H9 (cell line): ENCODE data around the gene UNC50. TPM values are rescaled to one million over a fixed set of nuclear protein-coding genes. Genes with fewer than 3 reads are reported as not detected.

Experiments used
- DNase-seq: peaks from one replicate; pipeline ENCODE4 v3.0.0-alpha.2; 2017
- H2AFZ ChIP-seq: one replicate; pipeline ENCODE4 v1.6.1; 2013; ENCODE audit warnings: mild to moderate bottlenecking, low read length, control low read depth, moderate library complexity
- H2AK5ac ChIP-seq: 2 replicates; pipeline ENCODE4 v1.6.1; 2013; ENCODE audit warnings: low read length, control low read depth, mixed read lengths; ENCODE audit not compliant: insufficient read length
- H2BK120ac ChIP-seq: one replicate; pipeline ENCODE4 v1.6.1; 2013; ENCODE audit warnings: low read depth, mild to moderate bottlenecking, low read length, control low read depth, inconsistent platforms; ENCODE audit not compliant: poor library complexity, severe bottlenecking
- H2BK12ac ChIP-seq: 2 replicates; pipeline ENCODE4 v1.6.1; 2013; ENCODE audit warnings: low read length, control low read depth, mixed read lengths, low read depth; ENCODE audit not compliant: insufficient read length
- H2BK15ac ChIP-seq: 2 replicates; pipeline ENCODE4 v1.6.1; 2013; ENCODE audit warnings: low read depth, low read length, control low read depth
- H2BK20ac ChIP-seq: one replicate; pipeline ENCODE4 v1.6.1; 2013; ENCODE audit warnings: low read depth, mild to moderate bottlenecking, low read length, control low read depth, inconsistent platforms; ENCODE audit not compliant: poor library complexity, severe bottlenecking
- H2BK5ac ChIP-seq: 2 replicates; pipeline ENCODE4 v1.6.1; 2013; ENCODE audit warnings: low read length, control low read depth, mixed read lengths; ENCODE audit not compliant: insufficient read length
- H3K14ac ChIP-seq: 2 replicates; pipeline ENCODE4 v1.6.1; 2013; ENCODE audit warnings: low read length, control low read depth; ENCODE audit not compliant: insufficient read depth
- H3K18ac ChIP-seq: 2 replicates; pipeline ENCODE4 v1.6.1; 2013; ENCODE audit warnings: low read depth, mild to moderate bottlenecking, mixed read lengths, low read length, control low read depth; ENCODE audit not compliant: insufficient read length
- H3K23ac ChIP-seq: 2 replicates; pipeline ENCODE4 v1.6.1; 2013; ENCODE audit warnings: low read length, control low read depth, mixed read lengths, low read depth; ENCODE audit not compliant: insufficient read length
- H3K23me2 ChIP-seq: 2 replicates; pipeline ENCODE4 v1.6.1; 2013; ENCODE audit warnings: low read depth, mild to moderate bottlenecking, mixed read lengths, low read length, control low read depth; ENCODE audit not compliant: insufficient read length, poor library complexity, severe bottlenecking
- H3K27ac ChIP-seq: 2 replicates; pipeline ENCODE4 v1.5.1; 2013; ENCODE audit warnings: low read length, control low read depth, mixed read lengths, low read depth; ENCODE audit not compliant: insufficient read length
- H3K27me3 ChIP-seq: 2 replicates; pipeline ENCODE4 v1.6.1; 2013; ENCODE audit warnings: low read length, control low read depth, inconsistent platforms; ENCODE audit not compliant: insufficient read depth
- H3K4ac ChIP-seq: 2 replicates; pipeline ENCODE4 v1.6.1; 2013; ENCODE audit warnings: low read depth, mild to moderate bottlenecking, control low read depth, inconsistent platforms, low read length, moderate library complexity
- H3K4me1 ChIP-seq: 2 replicates; pipeline ENCODE4 v1.6.1; 2013; ENCODE audit warnings: low read length, control low read depth, inconsistent platforms; ENCODE audit not compliant: insufficient read depth
- H3K4me2 ChIP-seq: 2 replicates; pipeline ENCODE4 v1.6.1; 2013; ENCODE audit warnings: low read length, control low read depth, mixed read lengths; ENCODE audit not compliant: insufficient read length, insufficient read depth
- H3K56ac ChIP-seq: 2 replicates; pipeline ENCODE4 v1.6.1; 2013; ENCODE audit warnings: low read depth, mild to moderate bottlenecking, mixed read lengths, low read length, control low read depth; ENCODE audit not compliant: insufficient read length
- H3K79me1 ChIP-seq: 2 replicates; pipeline ENCODE4 v1.6.1; 2013; ENCODE audit warnings: low read depth, mild to moderate bottlenecking, moderate library complexity, low read length, control low read depth, inconsistent platforms; ENCODE audit not compliant: insufficient read depth, poor library complexity, severe bottlenecking
- H3K79me2 ChIP-seq: 2 replicates; pipeline ENCODE4 v1.6.1; 2013; ENCODE audit warnings: low read length, control low read depth, inconsistent platforms; ENCODE audit not compliant: insufficient read depth
- H3K9ac ChIP-seq: 2 replicates; pipeline ENCODE4 v1.6.1; 2013; ENCODE audit warnings: low read length, control low read depth, mixed read lengths; ENCODE audit not compliant: insufficient read length; ENCODE audit errors: extremely low read depth
- H3K9me3 ChIP-seq: one replicate; pipeline ENCODE4 v1.6.1; 2013; ENCODE audit warnings: low read depth, low read length, inconsistent platforms; ENCODE audit not compliant: control insufficient read depth
- H3T11ph ChIP-seq: one replicate; pipeline ENCODE4 v1.6.1; 2013; ENCODE audit warnings: mild to moderate bottlenecking, low read length, control low read depth, inconsistent platforms
- H4K20me1 ChIP-seq: one replicate; pipeline ENCODE4 v1.6.1; 2013; ENCODE audit not compliant: control insufficient read depth, insufficient read length, insufficient read depth
- H4K5ac ChIP-seq: 2 replicates; pipeline ENCODE4 v1.6.1; 2013; ENCODE audit warnings: low read depth, mild to moderate bottlenecking, mixed read lengths, low read length, control low read depth; ENCODE audit not compliant: insufficient read length
- H4K8ac ChIP-seq: replicated peaks from 2 replicates; pipeline ENCODE4 v1.6.1; 2013; ENCODE audit warnings: low read length, control low read depth, mixed read lengths, low read depth; ENCODE audit not compliant: insufficient read length
- H4K91ac ChIP-seq: 2 replicates; pipeline ENCODE4 v1.6.1; 2013; ENCODE audit warnings: low read depth, mild to moderate bottlenecking, moderate library complexity, mixed read lengths, low read length, control low read depth; ENCODE audit not compliant: insufficient read length
- H3K27ac Mint-ChIP-seq, 3 experiments: 2 replicates in 2 of 3; 3 replicates in 1 of 3; pipeline ENCODE4 v1.8.0; 2020 to 2021; ENCODE audit warnings: mixed read lengths in 3 of 3, mild to moderate bottlenecking in 1 of 3, moderate library complexity in 1 of 3
- H3K27me3 Mint-ChIP-seq: 2 replicates; pipeline ENCODE4 v1.8.0; 2021; ENCODE audit warnings: low read depth, mild to moderate bottlenecking, moderate library complexity, mixed read lengths
- H3K36me3 Mint-ChIP-seq, 3 experiments: 2 replicates in 2 of 3; 3 replicates in 1 of 3; pipeline ENCODE4 v1.8.0; 2020 to 2021; ENCODE audit warnings: low read depth in 3 of 3, mixed read lengths in 3 of 3; ENCODE audit not compliant: insufficient read depth in 1 of 3
- H3K4me1 Mint-ChIP-seq, 2 experiments: 2 replicates each; pipeline ENCODE4 v1.8.0; 2020; ENCODE audit warnings: mixed read lengths in 2 of 2
- H3K4me3 Mint-ChIP-seq, 2 experiments: 2 replicates in 1 of 2; 3 replicates in 1 of 2; pipeline ENCODE4 v1.8.0; 2020 to 2021; ENCODE audit warnings: mild to moderate bottlenecking in 2 of 2, mixed read lengths in 2 of 2, moderate library complexity in 1 of 2
- H3K9me3 Mint-ChIP-seq, 2 experiments: 2 replicates in 1 of 2; 3 replicates in 1 of 2; pipeline ENCODE4 v1.8.0; 2020; ENCODE audit warnings: mild to moderate bottlenecking in 2 of 2, mixed read lengths in 2 of 2, moderate library complexity in 1 of 2
- WGBS: extraction: QIAGEN DNeasy Blood & Tissue Kit; methylation state at CpG from one replicate; pipeline ENCODE4 v1.1.7; 2013; ENCODE audit warnings: missing lambda C conversion rate, low lambda C conversion rate, mixed read lengths; ENCODE audit not compliant: insufficient read length; ENCODE audit errors: extremely low coverage; 5-methylcytosine and 5-hydroxymethylcytosine counted together
- total RNA-seq: library from RNA; stranded (reverse); gene quantifications from 2 replicates; pipeline ENCODE4 v1.2.1, GENCODE V29; 2021
- TF ChIP-seq, protein P1 (sequence below): fragments of 200-600 bp; sonication (generic); conservative IDR thresholded peaks from 3 replicates; pipeline ENCODE4 v1.8.0; 2021; ENCODE audit warnings: antibody characterized with exemption, mild to moderate bottlenecking

The UNC50 gene
- total RNA-seq, 1 experiment from 2014 or later, result 35.4 TPM

GRCh38 chr2:98571121-98571701 lies 37.2 kb upstream of the UNC50 start:
- Histone ChIP-seq H3K4me1 (no peaks in the 10 kb centered on the region), H4K20me1 (no peaks in the 10 kb centered on the region), H2BK12ac (no peak overlapping the region), H3K79me1 (no peaks in the 10 kb centered on the region), H3K9me3 (no peaks in the 10 kb centered on the region), H3K56ac (no peak overlapping the region), H3K27me3 (no peaks in the 10 kb centered on the region), H3T11ph (no peak overlapping the region), H3K14ac (no peak overlapping the region), H3K27ac (no peak overlapping the region), H2BK5ac (no peak overlapping the region), H3K23me2 (no peaks in the 10 kb centered on the region), H3K4ac (no peak overlapping the region), H4K91ac (no peak overlapping the region), H2BK15ac (no peak overlapping the region), H3K23ac (no peak overlapping the region), H4K5ac (no peak overlapping the region), H3K9ac (no peak overlapping the region), H3K79me2 (no peaks in the 10 kb centered on the region), H2AFZ (no peak overlapping the region), H2AK5ac (no peak overlapping the region), H3K4me2 (no peak overlapping the region), H2BK20ac (no peak overlapping the region), H2BK120ac (no peak overlapping the region), H4K8ac (no peak overlapping the region), H3K18ac (no peak overlapping the region)
- H3K9me3 Mint-ChIP-seq, result no peaks in the 10 kb centered on the region; a peak in 1 of 5 replicates
- no peak for DNase-seq
- no CpG with 5 or more reads among the region's 13 CpGs for WGBS
- no peak overlapping the region for H3K4me3 Mint-ChIP-seq
- peak overlapping the region in 2 of 3 experiments; percentile 23 to 70; a peak in 2 of 7 replicates for H3K27ac Mint-ChIP-seq
- peaks cover 2% of the 10 kb centered on the region for H3K27me3 Mint-ChIP-seq
- H3K4me1 Mint-ChIP-seq, result no peaks in the 10 kb centered on the region
- TF ChIP-seq, protein P1, sequence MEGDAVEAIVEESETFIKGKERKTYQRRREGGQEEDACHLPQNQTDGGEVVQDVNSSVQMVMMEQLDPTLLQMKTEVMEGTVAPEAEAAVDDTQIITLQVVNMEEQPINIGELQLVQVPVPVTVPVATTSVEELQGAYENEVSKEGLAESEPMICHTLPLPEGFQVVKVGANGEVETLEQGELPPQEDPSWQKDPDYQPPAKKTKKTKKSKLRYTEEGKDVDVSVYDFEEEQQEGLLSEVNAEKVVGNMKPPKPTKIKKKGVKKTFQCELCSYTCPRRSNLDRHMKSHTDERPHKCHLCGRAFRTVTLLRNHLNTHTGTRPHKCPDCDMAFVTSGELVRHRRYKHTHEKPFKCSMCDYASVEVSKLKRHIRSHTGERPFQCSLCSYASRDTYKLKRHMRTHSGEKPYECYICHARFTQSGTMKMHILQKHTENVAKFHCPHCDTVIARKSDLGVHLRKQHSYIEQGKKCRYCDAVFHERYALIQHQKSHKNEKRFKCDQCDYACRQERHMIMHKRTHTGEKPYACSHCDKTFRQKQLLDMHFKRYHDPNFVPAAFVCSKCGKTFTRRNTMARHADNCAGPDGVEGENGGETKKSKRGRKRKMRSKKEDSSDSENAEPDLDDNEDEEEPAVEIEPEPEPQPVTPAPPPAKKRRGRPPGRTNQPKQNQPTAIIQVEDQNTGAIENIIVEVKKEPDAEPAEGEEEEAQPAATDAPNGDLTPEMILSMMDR, result no peak
- H3K36me3 Mint-ChIP-seq, result peaks cover 18 to 74% (median 43%) of the 10 kb centered on the region in 3 experiments; a peak in 6 of 7 replicates
